ENCODE measurements around the gene SPANXC. TPM values are rescaled to one million over a fixed set of nuclear protein-coding genes. Genes with fewer than 3 reads are reported as not detected.

The SPANXC gene
- total and polyA plus RNA-seq, 2 of the 8 experiments (the other 6 are each of a cell fraction or from before 2014, with no cell fraction given), result not detected

DNA sequence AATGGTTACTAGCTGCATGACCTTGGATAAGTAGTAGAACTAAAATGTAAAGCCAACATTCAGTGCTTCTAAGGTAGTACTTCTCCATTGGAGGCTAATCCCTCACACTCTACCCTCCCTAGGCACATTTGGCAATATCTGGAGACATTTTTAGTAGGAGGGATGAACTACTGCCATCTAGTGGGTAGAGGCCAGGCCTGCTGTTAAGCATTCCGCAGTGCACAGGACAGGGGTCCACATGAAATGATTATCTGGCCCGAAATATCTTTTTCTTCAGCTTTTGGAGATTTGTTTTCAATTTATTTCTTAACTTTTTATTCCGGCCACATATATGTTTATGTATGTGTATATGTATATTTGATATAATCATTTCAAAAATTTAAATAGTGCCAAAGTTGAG, 36.0 kb upstream of the SPANXC start:
- Histone ChIP-seq H4K5ac (ENCODE audit: insufficient read length, low read depth, low read length) (no peak overlapping the region), H3K4ac (replicated peaks; ENCODE audit: insufficient read length, low read depth, low read length) (no peak overlapping the region), H3K14ac (ENCODE audit: insufficient read length) (no peak overlapping the region), H3K4me1 (replicated peaks in 1 of 4; ENCODE audit: control insufficient read depth in 3 of 4, insufficient read depth in 4 of 4, low read length in 3 of 4) (no peaks in the 10 kb centered on the region), H3K23ac (ENCODE audit: insufficient read length) (no peak overlapping the region), H3K79me2 (ENCODE audit: control insufficient read depth in 1 of 2, insufficient read depth in 2 of 2, low read length in 2 of 2) (no peaks in the 10 kb centered on the region), H2AFZ (ENCODE audit: low read length) (no peak overlapping the region; the same call in 1 of the 2 replicates), H2BK120ac (replicated peaks; ENCODE audit: low read depth, low read length) (no peak overlapping the region), H2BK12ac (ENCODE audit: low read depth, low read length) (no peak overlapping the region), H3K18ac (ENCODE audit: extremely low read depth, low read length) (no peak overlapping the region), H3K9ac (replicated peaks in 1 of 4; ENCODE audit: extremely low read depth in 1 of 4, low read depth in 3 of 4, low read length in 3 of 4) (no peak overlapping the region), H2BK5ac (ENCODE audit: low read depth, low read length) (no peak overlapping the region), H3K4me2 (ENCODE audit: insufficient read depth in 1 of 2, low read depth in 2 of 2, low read length in 2 of 2) (no peak overlapping the region), H3K27me3 (replicated peaks in 1 of 4; ENCODE audit: control insufficient read depth in 3 of 4, extremely low read depth in 1 of 4, insufficient read depth in 3 of 4, low read length in 3 of 4) (no peaks in the 10 kb centered on the region), H4K91ac (replicated peaks; ENCODE audit: insufficient read length, low read length) (no peak overlapping the region), H4K8ac (ENCODE audit: extremely low read depth, insufficient read depth, low read length) (no peak overlapping the region), H3K9me3 (ENCODE audit: insufficient read depth in 2 of 2, low read depth in 1 of 2, low read length in 1 of 2) (no peaks in the 10 kb centered on the region), H3K56ac (replicated peaks; ENCODE audit: insufficient read length, low read depth, low read length) (no peak overlapping the region), H3K36me3 (ENCODE audit: control insufficient read depth in 2 of 4, insufficient read depth in 4 of 4, low read length in 3 of 4) (no peaks in the 10 kb centered on the region), H2AK5ac (ENCODE audit: low read depth, low read length) (no peak overlapping the region), H3K79me1 (ENCODE audit: low read depth, low read length) (no peaks in the 10 kb centered on the region), H3K27ac (ENCODE audit: low read depth, low read length) (no peak overlapping the region), H2BK20ac (ENCODE audit: low read length) (no peak overlapping the region), H3K23me2 (ENCODE audit: low read depth, low read length) (no peaks in the 10 kb centered on the region), H4K20me1 (replicated peaks in 1 of 2; ENCODE audit: control insufficient read depth in 1 of 2, insufficient read depth in 2 of 2, low read length in 2 of 2) (no peaks in the 10 kb centered on the region), H2BK15ac (ENCODE audit: low read length) (no peak overlapping the region), H3K4me3 (ENCODE audit: extremely low read depth in 1 of 4, insufficient read depth in 2 of 4, low read depth in 3 of 4, low read length in 4 of 4) (no peak overlapping the region)
- POLR2A ChIA-PET (ENCODE audit: partially characterized antibody), result no interaction called here
- CTCF ChIA-PET (ENCODE audit: partially characterized antibody), result interaction anchor here (0.6 to 2.1 kb wide), 12 partner anchors 10 to 512 kb away, joined by 3 to 17 read pairs (median 3); no protein-coding TSS in a partner anchor
- peak in 1 of 2 experiments; percentile 41 for DNase-seq (ENCODE audit: low read depth in 1 of 2, low spot score in 2 of 2)
- WGBS, 2 experiments (ENCODE audit: extremely low coverage in 1 of 2, insufficient coverage in 1 of 2, insufficient read length in 1 of 2, insufficient replicate concordance in 2 of 2, low coverage in 1 of 2, low lambda C conversion rate in 2 of 2, missing lambda C conversion rate in 1 of 2), result 37% methylated on average over 3 of the region's 3 CpGs; no CpG with 5 or more reads in 1 of the 2 experiments
- TF ChIP-seq FOSL1 (IDR thresholded peaks at IDR 0.05; ENCODE audit: insufficient read depth, low read depth, low read length), result no peak
- TF ChIP-seq, protein P1, sequence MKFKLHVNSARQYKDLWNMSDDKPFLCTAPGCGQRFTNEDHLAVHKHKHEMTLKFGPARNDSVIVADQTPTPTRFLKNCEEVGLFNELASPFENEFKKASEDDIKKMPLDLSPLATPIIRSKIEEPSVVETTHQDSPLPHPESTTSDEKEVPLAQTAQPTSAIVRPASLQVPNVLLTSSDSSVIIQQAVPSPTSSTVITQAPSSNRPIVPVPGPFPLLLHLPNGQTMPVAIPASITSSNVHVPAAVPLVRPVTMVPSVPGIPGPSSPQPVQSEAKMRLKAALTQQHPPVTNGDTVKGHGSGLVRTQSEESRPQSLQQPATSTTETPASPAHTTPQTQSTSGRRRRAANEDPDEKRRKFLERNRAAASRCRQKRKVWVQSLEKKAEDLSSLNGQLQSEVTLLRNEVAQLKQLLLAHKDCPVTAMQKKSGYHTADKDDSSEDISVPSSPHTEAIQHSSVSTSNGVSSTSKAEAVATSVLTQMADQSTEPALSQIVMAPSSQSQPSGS (IDR thresholded peaks at IDR 0.05; ENCODE audit: low read length), result no peak
- TF ChIP-seq NRF1 (IDR thresholded peaks at IDR 0.05; ENCODE audit: low read depth, low read length), result no peak
- no peak for TF ChIP-seq BCL11A (IDR thresholded peaks at IDR 0.05; ENCODE audit: low read depth in 2 of 2, low read length in 2 of 2)
- peak; percentile 76 to 80 for TF ChIP-seq RAD21 (IDR thresholded peaks at IDR 0.05 in 1 of 2, conservative IDR thresholded peaks at IDR 0.05 in 1 of 2; ENCODE audit: low read depth in 2 of 2, low read length in 2 of 2)
- TF ChIP-seq TCF12 (IDR thresholded peaks at IDR 0.05; ENCODE audit: low read depth, low read length), result no peak
- TF ChIP-seq, protein P2, sequence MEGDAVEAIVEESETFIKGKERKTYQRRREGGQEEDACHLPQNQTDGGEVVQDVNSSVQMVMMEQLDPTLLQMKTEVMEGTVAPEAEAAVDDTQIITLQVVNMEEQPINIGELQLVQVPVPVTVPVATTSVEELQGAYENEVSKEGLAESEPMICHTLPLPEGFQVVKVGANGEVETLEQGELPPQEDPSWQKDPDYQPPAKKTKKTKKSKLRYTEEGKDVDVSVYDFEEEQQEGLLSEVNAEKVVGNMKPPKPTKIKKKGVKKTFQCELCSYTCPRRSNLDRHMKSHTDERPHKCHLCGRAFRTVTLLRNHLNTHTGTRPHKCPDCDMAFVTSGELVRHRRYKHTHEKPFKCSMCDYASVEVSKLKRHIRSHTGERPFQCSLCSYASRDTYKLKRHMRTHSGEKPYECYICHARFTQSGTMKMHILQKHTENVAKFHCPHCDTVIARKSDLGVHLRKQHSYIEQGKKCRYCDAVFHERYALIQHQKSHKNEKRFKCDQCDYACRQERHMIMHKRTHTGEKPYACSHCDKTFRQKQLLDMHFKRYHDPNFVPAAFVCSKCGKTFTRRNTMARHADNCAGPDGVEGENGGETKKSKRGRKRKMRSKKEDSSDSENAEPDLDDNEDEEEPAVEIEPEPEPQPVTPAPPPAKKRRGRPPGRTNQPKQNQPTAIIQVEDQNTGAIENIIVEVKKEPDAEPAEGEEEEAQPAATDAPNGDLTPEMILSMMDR (IDR thresholded peaks at IDR 0.05; ENCODE audit: control extremely low read depth in 1 of 3, insufficient read depth in 1 of 3, low read depth in 1 of 3, low read length in 3 of 3), result peak; percentile 45 to 65 (median 50)
- TF ChIP-seq EZH2 (IDR thresholded peaks at IDR 0.05; ENCODE audit: low read depth, low read length, severe bottlenecking), result no peak
- FAIRE-seq, result peak; percentile 93

Measured in H1 (cell line).